ENCODE results near the gene HEXIM1.

Gene HEXIM1, protein sequence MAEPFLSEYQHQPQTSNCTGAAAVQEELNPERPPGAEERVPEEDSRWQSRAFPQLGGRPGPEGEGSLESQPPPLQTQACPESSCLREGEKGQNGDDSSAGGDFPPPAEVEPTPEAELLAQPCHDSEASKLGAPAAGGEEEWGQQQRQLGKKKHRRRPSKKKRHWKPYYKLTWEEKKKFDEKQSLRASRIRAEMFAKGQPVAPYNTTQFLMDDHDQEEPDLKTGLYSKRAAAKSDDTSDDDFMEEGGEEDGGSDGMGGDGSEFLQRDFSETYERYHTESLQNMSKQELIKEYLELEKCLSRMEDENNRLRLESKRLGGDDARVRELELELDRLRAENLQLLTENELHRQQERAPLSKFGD

DNA sequence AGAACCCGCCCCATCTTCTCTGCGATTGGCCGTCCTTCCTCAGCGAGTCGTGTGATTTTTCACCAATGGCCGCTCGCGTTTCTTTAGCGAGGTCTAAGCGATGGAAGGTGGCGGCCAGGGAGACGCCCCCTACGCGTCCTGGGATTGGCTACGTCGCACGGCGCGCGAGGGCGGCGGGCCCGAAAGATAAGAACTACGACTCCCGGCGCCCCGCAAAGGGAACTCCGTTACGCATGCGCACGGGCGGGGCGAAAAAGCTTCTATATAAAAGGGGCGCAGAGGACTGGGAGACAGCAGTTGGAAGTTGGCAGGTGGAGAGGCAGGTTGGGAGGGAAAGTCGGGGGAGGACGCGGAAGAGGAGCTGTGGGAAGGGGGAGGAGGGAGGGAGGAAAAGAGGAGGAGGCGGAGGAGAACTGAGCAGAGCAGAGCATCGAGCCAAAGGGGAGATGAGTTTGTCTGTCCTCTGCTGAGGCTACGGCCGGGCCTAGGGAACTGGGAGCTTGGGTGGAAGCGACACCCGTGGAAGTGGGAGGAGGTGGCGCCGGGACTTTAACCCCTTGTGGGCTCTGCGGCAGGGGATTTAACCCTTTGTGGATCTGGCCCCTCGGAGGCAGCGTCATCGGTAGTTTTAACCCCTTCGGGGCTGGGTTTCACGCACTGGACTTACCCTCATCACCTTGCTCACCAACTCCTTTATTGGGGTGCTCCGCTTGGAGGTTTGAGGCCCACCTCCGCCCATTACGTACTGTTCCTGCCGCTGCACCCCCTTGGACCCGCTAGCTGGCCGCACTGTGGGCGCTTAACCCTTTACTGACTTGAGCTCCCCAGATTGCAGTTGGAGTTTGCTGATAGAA is at the start of gene HEXIM1:
TSS of gene HEXIM1 (plus strand) at position 293 of the 854 bp plus-strand sequence. CDS start 716 bp downstream, outside the sequence.
- peak; percentile 100 for DNase-seq

DNA sequence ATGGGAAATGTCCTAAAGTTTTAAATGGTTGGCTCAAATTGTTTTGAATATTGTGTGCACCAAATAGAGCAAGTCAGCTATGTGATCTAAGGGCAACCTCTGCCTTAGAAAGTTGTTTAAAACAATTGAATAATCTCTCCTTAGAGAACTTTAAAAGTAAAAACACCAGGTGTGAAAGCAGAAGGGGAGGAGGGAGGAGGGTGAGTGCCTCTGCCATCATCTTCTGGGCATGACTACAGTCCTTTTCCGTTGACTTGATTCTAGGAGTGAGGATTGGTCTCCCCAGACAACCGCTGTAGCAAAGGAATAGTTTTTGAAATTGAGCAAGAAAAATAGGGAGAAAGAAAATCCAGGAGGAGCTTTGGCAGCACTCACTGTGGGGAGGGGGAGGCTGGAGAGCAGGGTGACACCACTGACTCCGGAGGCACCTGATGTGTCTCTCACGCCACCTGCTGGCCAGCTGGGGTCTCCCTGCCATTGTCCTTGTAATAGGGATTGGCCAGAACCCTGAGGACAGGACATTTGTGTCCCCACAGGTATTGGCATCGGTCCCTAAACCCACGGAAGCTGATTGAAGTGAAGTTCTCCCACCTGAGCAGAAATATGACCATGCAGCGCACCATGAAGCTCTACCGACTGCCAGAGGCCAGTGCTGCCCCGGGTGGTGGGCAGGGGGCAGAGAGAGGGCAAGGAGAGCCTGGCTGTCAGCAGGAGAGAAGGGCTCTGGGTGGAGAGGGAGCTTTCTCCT is 49.2 kb upstream of the HEXIM1 start:
- peak; percentile 73 for DNase-seq

DNA sequence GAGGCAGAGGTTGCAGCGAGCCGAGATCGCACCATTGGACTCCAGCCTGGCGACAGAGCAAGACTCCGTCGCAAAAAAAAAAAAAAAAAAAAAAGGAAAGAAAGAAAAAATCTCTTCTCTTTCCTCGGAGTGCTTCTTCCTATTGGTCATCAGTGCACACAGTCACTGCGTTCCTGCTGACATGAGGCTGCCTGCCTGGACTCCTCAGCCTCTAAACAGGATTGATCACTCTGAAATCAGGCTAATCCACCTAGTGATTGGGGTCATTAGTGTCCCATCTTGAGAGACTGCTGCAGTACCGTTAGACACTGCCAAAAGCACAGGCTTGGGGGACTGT is 46.8 kb upstream of the HEXIM1 start:
- DNase-seq, result no peak

DNA sequence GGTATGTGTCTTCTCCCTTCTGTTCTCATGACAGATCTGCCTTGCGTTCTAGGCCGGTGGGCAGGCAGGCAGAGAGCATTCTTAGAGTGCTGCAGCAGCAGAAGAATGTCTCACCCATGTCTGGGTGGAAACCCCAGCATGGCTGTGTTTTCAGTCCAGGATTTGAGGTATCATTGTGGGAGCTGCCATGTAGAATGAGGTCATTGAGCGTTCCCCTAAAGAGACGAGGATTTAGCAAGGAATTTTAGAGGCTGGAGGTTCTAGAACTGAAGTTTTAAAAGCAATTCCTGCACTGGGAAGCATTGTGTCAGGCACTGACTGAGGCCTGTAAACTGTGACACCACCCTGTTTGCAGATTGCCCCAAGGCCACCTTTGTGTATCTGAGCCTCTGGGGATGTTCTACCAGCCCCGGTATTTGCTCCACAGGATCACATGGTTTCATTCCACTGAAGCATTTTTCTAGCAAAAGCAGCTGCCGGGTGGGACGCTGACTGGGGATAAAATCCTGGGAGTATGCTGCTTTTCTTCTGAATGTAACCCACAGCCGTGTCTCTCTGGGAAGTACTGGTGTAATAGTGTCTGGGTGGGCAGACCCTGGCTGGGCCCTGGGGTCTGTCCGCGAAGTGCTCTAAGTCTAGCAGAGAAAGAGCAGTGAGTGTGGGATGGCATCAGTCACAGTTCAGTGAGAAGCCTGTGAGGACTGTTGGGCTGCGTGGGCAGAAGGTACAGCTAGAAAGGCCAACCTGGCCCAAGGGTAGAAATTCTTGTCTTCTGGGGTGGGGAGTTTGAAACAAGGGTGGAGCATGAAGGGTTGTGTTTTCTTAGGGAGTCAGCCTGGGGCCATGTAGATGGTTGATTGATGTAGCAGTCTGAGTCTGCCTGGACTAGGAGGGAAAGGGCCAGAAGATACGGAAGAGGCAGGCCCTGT is 46.1 kb upstream of the HEXIM1 start:
- no peak for DNase-seq

DNA sequence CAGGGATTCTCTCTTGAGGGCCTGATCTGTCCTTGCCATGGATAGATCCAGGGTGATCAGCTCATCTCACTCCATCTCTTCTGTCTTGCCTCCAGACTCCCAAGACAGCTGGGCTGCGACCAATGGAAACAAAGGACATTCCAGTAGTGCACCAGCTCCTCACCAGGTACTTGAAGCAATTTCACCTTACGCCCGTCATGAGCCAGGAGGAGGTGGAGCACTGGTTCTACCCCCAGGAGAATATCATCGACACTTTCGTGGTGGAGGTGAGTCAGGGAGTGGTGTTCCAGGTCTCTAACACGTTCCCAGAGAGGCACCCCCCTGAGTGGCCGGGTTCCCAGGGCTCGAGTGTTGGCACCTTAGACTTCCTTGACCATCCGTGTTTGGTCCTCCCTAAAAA is 45.4 kb upstream of the HEXIM1 start:
- DNase-seq, result no peak

DNA sequence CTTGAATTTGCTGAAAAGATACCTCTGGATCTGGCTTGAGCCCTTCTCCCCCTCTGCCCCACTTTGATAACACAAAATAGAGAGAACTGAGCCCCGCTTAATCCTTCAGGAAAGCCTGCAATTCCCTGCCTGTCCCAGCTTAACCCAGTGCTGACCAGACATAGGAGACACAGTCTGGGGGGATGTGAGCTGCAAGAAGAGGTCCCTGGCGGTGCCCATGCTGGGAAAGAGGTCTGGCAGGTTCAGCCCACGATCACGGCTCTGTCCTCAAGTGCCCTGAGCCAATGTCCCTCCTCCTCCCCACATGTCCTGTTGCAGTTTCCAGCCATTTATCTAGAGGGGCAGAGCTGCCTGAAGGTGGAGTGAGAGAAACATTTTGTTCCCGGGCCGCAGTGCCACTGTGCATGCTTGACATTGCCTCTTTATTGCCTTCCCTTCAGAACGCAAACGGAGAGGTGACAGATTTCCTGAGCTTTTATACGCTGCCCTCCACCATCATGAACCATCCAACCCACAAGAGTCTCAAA is 44.9 kb upstream of the HEXIM1 start:
- DNase-seq, result no peak

DNA sequence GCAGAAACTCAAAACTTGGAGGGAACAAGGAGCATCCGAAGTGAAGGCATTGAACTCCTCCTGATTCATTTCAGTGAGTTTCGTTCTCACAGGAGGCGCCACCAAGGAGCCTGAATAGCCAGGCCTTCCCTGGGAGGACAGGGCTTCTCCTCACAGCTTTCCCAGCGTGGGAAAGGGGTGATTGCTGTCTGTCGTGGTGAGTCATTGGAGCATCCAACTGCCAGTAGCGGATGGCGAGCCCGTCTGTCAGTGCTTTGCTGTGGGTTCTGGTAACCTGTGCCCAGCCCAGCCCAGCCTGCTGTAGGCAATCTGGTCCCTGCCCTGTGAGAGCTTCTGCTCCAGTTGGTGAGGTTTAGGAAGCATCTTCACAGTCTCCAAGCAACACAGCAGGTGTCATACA is 44.2 kb upstream of the HEXIM1 start:
- no peak for DNase-seq

DNA sequence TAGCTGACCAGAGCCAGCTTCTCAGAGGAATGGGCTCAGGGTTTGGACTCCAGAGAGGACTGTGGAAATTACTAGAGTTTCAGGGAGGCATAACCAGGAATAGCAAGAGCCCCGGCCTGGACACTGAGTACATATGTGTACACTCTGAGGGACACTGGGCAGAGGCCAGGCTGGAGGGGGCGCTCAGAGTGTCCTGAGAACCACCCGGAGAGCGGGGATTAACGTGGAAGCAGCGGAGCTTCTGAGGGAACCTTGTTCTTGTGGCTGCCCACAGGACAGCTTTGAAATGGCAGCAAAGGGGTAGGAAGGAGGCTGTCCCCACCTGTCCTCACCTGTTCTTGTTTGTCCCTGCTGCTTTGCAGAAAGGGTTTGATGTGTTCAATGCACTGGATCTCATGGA is 43.8 kb upstream of the HEXIM1 start:
- no peak for DNase-seq

DNA sequence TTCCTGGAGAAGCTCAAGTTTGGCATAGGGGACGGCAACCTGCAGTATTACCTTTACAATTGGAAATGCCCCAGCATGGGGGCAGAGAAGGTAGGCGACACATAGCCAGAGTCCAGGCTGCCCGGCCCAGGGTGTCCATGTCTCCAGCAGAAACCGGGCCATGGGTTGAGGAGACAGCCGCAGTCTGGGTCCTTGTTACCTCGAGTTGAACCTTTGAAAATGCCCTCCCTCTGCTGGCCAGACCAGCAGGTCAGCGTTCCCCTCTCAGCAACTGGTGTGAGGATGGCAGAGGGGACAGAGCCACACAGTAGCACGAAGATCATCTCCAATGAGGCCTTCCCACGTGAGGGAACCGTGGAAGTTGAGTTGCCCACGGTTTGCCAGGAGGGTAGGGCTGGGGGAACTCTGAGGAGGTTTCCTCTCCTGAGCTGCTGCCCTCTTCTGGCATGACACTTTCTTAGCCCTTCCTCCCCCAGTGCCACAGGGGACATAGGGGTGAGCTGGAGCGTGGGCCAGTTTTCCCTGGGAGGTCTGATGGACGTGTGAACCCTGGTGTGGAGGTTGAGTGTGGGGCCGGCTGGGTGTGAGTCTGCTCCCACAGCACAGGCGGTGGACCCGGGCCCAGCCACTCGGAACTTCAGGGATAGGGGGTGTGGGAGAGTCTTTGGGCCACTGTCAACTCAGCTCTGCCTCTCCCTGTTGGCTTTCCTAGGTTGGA is 43.2 kb upstream of the HEXIM1 start:
- DNase-seq, result no peak

DNA sequence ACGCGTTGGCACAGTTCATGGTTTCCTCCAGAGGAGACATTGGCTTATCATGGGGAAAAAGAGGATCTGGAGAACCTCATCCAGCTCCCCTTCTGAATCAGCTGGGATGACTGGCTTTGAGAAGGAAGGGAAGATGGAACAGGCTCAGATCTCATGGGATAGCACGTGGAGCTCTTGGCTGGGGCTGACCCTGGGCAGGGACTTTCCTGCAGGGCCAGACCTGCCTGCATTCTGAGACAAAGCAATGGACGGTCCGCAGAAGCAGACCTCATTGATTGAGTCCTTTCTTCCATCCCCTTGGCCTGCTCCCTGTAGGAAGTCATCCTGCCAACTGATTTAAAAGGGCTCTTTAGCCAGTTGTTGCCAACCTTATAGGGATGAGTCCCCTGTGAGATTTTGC is 42.2 kb upstream of the HEXIM1 start:
- no peak for DNase-seq

DNA sequence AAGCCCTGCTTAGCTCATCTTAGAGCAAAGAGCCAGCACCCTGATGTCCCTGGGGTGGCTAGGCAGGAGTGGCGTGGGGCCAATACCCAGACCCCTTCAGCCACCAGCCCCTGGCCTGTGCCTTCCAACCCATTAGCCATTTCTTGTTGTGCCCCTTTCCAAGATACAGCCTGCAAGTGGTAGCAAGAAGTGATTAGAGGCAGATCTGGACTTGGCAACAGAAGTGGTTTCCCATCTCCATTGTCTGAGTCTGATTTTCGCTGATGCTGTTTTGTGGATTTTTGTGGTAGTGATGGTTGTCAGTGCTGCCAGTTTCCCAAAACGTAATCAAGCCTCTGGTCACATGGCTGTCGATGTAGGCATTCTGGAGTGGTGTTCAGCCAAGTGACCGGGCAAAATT is 41.7 kb upstream of the HEXIM1 start:
- DNase-seq, result no peak

DNA sequence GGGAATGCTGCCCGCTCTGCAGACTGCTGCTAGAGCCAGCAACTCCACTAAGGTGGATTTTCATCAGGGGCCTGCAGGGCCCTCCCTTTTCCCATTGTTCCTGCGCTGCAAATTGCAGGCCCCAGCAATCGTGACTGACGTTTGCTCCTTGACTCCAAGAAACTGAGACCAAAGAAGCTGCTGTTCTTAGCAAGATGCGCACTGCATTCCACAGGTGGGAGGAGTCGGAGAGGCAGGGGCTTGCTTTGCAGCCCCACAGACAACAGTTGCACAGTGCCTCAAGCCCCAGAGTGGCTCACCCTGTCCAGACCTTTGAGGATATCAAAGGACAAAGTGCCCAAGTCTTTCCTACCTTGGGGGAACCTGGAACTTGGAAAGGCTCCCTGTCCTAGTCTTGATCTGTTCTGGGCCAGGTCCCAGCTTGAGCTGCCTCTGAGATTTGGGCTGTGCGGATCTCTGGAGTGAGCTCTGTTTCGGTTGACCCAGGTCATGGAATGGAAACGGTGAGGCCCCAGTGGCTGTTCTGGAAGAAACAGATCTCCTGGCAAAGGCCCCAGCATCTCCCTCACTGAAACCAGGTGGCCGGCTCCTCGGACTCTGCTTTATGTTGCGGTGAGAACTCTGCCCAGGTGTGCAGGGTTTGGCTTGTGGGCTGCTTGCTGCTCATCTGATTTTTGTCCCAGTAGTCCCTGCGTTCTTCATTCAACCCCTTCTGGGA is 40.8 kb upstream of the HEXIM1 start:
- no peak for DNase-seq

DNA sequence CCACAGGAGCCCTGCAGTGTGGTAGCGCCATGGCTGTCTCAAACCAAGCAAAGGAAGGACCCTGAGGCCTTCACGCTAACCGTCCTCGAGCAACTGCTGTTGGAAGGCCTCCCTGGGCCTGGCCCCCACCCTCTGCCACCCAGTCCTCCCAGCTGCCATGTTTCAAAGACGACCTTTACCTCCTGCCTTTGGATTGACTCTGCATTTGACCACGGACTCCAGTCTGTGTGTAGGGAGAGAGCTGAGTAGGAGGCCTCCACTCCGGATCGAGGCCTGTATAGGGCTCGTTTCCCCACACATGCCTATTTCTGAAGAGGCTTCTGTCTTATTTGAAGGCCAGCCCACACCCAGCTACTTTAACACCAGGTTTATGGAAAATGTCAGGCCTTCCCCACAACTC is 40.2 kb upstream of the HEXIM1 start:
- DNase-seq, result no peak

DNA sequence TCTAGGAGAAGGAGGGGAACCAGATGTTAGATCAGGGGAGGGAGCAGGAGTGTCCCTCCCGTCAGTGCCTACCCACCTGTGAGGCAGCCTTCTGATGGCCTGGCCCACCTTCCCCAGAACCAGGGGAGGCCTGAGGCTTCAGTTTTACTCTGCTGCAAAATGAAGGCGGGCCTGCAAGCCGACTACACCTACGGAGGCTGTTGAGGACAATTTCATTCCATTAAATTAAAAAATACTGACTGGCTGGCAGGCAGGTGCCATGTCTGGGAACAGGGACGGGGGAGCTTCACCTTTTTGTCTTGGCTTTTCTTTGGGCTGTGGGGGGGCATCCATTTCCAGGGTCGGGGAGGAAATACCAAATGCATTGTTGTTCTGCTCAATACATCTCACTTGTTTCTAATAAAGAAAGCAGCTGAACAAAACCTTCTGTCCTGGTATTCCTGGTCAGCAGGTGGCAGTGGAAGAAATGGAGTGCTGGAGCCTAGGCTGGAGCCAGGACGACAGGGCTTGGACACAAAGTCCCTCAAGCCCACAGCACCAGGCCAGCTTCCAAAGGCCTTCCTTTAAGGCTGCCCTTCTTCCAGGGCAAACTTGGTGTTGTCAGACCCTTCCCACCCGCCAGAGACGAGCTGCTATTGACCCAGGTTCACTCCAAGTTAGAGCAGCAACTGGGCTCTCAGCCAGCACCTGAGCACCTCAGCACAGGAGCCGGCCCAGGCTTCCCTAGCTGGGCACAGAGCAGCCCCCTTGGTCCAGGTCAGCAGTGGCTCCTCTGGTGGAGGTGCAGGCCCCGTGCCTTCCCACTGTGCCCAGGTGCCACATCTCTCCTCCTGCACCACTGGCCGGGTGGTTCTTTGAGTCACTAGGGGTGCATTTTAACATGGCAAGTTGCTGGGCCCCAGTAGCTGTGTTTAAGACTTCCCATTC is 39.4 kb upstream of the HEXIM1 start:
- no peak for DNase-seq

DNA sequence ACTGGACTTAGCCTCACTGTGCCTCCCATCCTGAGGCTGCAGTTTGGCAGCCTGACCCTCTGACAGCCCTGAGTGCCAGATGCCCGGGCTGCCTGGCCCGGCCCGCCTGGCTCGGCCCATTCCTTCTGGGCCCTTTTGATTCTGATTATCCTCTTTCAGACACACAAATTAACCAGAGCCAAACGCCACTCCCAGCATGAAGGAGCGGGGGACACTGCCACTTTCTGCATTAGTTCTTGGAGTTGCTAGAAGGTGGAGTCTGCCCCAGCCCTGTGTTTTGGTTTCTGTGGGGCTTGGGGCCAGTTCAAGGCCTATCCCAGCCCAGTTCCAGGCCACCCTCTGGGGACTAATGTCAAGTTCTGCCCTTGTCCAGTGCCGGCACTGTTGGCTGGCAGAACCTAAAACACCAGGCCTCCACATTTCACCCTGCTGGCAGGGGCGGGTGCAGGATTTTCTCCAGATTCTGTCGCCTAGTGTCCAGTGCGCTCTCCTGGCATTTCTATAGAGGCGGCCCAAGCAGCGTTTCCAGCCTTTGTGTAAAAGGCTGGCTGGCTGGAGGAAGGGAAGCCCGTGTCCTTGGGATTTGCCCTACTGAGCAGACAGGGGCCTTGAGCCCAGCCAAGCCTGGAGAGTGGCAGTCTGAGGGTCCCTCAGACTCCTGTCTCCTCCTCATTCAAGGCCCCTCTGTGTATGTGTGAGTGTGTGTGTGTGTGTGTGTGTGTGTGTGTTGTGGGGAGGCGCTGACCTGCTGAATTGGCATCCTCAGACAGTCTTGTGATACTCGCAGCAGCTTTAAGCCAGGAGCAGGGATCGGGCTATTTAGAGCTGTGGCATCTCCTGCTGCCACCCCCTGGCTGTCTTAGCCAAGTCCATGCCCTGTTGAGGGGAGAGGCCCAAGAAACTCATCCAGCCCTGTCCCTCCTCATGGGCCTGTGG is 37.3 kb upstream of the HEXIM1 start:
- no peak for DNase-seq

DNA sequence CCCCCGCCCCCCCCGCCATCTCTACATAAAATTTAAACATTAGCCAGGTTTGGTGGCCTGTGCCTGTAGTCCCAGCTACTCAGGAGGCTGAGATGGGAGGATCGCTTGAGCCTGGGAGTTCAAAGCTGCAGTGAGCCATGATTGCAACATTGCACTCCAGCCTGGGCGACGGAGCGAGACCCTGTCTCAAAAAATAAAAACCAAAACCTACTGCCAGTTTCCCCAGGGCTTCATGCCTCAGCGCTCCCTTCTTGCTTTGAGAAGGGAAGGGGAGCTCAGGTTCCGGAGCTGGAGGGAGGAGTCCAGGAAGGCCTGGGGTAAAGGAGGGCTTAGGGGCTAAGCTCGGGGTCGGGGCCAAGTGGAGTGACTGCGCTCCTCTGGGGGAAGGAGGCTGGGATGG is 36.4 kb upstream of the HEXIM1 start:
- no peak for DNase-seq

DNA sequence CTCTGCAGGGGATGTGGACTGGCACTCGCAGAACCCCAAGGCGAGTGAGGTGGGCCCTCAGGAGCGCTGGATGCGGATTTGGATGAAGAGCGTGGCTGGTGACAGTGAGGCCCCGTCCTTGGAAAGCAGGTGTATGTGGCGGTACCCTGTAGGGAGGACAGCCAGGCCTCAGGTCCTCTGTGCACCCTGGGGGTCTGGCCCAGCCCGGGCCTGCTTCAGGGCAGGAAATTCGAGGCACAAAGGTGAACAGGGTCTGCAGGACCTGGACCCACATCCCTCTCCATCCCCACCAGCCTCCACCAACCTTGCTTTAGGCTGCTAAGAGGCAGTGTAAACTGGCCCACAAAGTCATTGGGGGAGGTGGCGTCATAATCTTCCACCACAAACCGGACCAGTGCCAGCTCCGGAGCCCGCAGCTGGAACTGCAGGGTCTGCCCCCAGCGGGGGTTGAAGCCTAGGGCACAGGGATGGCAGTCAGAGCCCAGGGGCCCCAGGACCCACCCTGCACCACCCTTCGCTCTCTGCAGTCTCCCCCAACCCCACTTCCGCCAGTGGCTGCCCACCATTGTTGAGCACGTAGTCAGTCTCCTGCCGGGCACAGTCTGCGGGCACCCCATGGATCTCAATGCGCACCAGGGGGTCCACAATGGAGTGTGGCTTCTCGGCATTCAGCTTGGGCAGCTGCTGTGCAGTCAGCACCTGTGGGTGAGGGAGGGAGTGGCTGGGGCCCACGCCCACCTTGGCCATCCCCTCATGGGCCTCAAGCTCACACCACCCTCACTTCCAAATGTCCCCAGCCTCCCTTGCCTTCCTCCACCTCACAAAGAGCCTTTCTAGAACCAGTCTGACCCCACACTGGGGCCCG is 35.5 kb upstream of the HEXIM1 start:
- no peak for DNase-seq

DNA sequence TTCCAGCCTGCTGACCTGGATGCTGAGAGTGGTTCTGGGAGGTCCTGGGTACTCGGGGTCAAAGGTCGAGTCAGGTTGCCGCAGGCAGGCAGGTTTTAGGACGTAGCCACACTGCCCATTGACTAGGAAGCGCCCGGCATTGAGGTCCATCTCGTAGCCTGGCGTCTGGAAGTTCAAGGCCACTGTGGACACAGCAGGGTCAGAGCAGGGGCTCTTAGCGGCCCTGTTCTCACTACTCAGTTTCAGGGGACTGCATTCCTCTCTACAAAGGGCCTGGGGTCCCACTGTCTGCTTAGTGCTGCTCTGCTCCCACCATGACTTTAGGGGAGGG is 34.9 kb upstream of the HEXIM1 start:
- DNase-seq, result no peak

Measured in CD4-positive, alpha-beta T cell treated with Interleukin-17A for 1 hour (primary cell).